ENCODE results near the gene MAP3K7. TPM values are rescaled to one million over a fixed set of nuclear protein-coding genes. Genes with fewer than 3 reads are reported as not detected.

MAP3K7 gene
- total RNA-seq, 1 donor: 51.4 TPM

DNA sequence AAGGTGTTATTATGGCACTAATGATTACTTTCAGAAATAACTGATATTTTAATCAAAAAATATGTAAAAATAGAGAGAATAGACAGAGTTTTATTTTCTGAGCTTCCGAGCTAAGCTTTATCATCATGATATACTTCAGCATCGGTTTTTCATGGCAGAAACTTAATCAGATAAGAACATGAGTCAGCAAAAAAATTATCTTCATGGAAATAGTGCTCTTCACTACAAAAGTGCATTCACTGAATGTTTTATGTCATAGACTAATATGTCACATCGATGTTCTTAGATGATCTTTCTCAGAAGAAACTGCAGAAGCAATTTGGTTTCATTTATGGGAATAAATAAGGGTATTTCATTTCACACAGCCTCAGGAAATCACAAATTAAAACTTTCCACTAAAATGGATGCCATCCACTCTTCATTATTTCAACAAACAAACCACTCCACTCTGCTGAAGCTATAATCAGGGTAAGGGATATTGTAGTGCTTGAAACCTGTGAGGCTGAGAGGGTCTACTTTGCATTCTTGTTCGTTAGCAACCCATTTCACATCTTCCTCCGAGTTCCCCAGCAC lies 10.2 kb upstream of the MAP3K7 start:
- TF ChIP-seq, protein P1, sequence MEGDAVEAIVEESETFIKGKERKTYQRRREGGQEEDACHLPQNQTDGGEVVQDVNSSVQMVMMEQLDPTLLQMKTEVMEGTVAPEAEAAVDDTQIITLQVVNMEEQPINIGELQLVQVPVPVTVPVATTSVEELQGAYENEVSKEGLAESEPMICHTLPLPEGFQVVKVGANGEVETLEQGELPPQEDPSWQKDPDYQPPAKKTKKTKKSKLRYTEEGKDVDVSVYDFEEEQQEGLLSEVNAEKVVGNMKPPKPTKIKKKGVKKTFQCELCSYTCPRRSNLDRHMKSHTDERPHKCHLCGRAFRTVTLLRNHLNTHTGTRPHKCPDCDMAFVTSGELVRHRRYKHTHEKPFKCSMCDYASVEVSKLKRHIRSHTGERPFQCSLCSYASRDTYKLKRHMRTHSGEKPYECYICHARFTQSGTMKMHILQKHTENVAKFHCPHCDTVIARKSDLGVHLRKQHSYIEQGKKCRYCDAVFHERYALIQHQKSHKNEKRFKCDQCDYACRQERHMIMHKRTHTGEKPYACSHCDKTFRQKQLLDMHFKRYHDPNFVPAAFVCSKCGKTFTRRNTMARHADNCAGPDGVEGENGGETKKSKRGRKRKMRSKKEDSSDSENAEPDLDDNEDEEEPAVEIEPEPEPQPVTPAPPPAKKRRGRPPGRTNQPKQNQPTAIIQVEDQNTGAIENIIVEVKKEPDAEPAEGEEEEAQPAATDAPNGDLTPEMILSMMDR (IDR thresholded peaks at IDR 0.05; ENCODE audit: insufficient read depth, low read depth, low read length): no peak
- no peak overlapping the region for H3K4me3 ChIP-seq (ENCODE audit: low read depth, low read length)
- no peak for DNase-seq (ENCODE audit: low read depth)

DNA sequence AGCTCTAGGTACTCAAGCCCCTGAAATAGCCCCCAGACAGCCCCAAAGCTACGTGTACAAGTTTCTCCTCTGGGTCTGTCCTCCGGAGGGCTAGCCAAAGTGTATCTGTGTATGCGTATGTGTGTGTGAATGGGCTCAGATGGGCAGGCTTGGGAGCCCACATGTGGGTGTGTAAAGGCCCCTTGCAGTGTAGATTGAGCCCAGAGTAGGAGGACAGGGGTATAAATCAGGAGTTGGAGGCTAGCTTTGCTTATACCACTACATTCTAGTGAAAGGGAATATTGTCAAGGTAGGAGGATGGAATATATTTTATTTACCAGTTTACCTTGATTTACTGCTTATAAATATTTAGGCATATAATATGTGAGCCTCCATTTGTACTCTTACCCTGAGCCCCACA lies 9.0 kb upstream of the MAP3K7 start:
- H3K4me3 ChIP-seq (ENCODE audit: low read depth, low read length): no peak overlapping the region
- TF ChIP-seq, protein P1 (IDR thresholded peaks at IDR 0.05; ENCODE audit: insufficient read depth, low read depth, low read length): no peak
- no peak for DNase-seq (ENCODE audit: low read depth)

DNA sequence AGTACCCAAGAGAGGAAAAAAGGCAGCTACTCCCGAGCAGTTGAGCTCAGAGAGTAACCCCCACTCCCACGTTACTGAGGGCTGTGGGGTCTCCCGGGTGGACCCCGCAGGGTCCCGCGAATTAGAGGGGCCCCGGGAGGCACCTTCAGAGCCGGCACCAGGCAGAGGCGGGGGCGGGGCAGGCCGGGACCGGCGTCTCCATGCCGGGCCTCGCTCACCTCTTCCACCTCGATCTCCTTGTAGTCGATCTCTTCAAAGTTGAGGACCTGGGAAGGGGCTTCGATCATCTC lies 381 bp downstream of the MAP3K7 start:
- TF ChIP-seq, protein P1 (IDR thresholded peaks at IDR 0.05; ENCODE audit: insufficient read depth, low read depth, low read length): no peak

DNA sequence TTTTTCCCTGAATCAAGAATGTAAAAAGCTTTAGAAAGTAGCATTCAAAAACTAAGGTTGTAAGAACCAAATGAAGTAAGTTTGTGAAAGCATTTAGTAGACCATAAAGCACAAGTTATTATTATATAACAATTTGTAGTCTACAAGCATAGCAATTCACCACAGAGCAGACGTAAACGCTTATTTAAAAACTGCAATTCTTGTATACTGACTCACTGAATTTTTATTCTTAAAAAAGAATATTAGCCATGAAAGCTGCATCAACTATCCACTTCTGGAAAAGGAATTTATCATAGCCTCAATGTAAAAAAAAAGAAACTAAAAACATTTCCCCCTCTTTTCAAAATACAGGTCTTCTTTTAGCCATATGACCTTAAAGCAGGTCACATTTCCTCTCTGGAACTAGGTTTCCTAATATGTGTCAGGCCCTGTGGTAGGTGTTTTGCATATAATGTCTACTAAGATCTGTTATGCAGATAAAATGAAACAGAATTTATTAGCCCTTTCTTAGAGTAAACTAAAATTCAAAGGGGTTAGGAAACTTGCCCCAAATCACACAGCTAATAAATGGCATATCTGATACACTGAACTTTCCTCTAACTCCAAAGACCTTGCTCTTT lies 2.1 kb downstream of the MAP3K7 start:
- TF ChIP-seq, protein P1 (IDR thresholded peaks at IDR 0.05; ENCODE audit: insufficient read depth, low read depth, low read length): no peak
- peak overlapping the region; percentile 60 for H3K4me3 ChIP-seq (ENCODE audit: low read depth, low read length)
- peak; percentile 16 for DNase-seq (ENCODE audit: low read depth)

More for the DNA sequence above, 381 bp downstream of the MAP3K7 start:
- peak; percentile 9 for DNase-seq (ENCODE audit: low read depth)
- H3K4me3 ChIP-seq (ENCODE audit: low read depth, low read length): peak overlapping the region; percentile 96

DNA sequence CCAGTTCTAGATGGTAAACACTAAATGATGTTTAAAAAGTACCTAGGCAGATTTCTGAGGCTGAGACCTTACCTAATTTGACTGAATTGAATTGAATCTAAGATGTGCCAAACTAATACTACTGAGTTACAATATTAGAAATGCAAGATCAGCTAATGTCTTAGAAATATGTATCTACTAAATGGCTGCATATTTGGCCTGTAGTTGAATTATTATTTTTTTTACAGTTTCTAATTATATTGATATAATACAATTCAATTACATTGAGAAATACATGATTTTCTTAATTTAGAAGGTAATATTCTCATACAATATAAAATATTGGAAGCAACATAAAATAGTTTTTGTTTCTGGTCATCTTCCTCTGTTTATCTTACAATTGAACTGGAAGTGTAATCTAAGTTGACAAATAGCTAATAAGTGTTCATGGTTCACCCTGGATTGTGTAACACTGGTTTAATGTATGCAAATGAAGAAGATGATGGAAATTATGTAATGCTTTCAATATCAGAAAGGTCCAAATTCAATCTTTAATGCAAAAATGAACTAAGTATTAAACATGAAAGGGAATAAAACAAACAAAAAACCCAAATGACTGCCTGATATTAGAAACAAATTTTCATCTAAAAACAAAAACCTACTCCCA lies 2.9 kb downstream of the MAP3K7 start:
- DNase-seq (ENCODE audit: low read depth): no peak
- TF ChIP-seq, protein P1 (IDR thresholded peaks at IDR 0.05; ENCODE audit: insufficient read depth, low read depth, low read length): no peak
- peak overlapping the region; percentile 60 for H3K4me3 ChIP-seq (ENCODE audit: low read depth, low read length)

DNA sequence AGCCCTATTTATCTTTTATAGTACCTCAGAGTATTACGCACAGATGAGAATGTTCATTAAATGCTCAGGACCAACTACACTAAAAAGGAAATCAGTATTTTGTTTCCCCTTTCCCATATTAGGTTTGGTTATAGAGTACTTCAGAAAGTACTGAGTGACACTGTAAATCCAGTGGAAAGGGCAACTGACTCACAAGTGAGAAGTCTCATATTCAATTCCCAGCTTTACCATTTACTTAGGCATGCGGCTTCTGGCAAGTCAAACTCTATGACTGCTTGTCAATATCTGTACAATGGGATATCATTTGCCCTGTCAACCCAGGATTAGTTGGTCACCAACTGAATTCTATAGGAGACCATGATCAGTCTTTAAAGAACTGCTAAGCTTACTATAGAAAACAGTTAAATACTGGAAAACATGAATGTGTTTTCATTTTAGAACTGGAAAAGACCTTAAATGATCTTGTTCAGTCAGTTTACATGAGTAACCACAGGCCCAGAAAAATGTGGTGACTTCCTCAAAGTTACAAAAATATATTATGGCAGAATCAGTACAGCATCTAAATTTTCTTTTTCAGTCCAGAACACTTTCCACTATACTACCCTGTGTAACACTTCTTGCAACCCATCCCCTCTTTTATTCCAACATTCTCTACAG lies 3.6 kb downstream of the MAP3K7 start:
- TF ChIP-seq, protein P1 (IDR thresholded peaks at IDR 0.05; ENCODE audit: insufficient read depth, low read depth, low read length): no peak
- H3K4me3 ChIP-seq (ENCODE audit: low read depth, low read length): no peak overlapping the region
- no peak for DNase-seq (ENCODE audit: low read depth)

All from fibroblast of villous mesenchyme (primary cell).